Subcutaneous abdominal adipose tissue (tissue), 5 donors: ENCODE measurements around the gene AQP5.
"Not testable (repeated sequence)": the region's sequence is repeated elsewhere in the genome, so short reads cannot be mapped to it uniquely, and the experiment has no call there.

Experiments
- H3K27ac ChIP-seq: one replicate; pipeline ENCODE4 v1.7.0; 2013; ENCODE audit warnings: low read depth, mild to moderate bottlenecking, inconsistent platforms, low read length, moderate library complexity
- H3K27me3 ChIP-seq, 5 donors: one replicate each; pipeline ENCODE4 v1.7.0; 2013; ENCODE audit warnings: low read length in 5 of 5, inconsistent platforms in 1 of 5; ENCODE audit not compliant: control insufficient read depth in 5 of 5, insufficient read depth in 4 of 5
- H3K36me3 ChIP-seq, 5 donors: one replicate each; pipeline ENCODE4 v1.7.0; 2013; ENCODE audit warnings: low read length in 5 of 5; ENCODE audit not compliant: control insufficient read depth in 5 of 5, insufficient read depth in 5 of 5
- H3K4me1 ChIP-seq, 5 donors: one replicate each; pipeline ENCODE4 v1.7.0; 2013; ENCODE audit warnings: low read length in 5 of 5, mild to moderate bottlenecking in 3 of 5, moderate library complexity in 1 of 5; ENCODE audit not compliant: control insufficient read depth in 5 of 5, insufficient read depth in 5 of 5
- H3K4me3 ChIP-seq, 5 donors: one replicate each; pipeline ENCODE4 v1.7.0; 2013; ENCODE audit warnings: low read length in 5 of 5, low read depth in 1 of 5
- H3K9ac ChIP-seq, 5 donors: one replicate each; pipeline ENCODE4 v1.7.0; 2013; ENCODE audit warnings: low read length in 5 of 5, mild to moderate bottlenecking in 4 of 5, moderate library complexity in 3 of 5
- H3K9me3 ChIP-seq, 5 donors: one replicate each; pipeline ENCODE4 v1.7.0; 2013; ENCODE audit warnings: low read length in 5 of 5; ENCODE audit not compliant: control insufficient read depth in 5 of 5
- donor health status: healthy.
- donor health status: healthy.
- donor health status: healthy.
- donor health status: healthy.
- donor health status: healthy.

Gene AQP5

DNA sequence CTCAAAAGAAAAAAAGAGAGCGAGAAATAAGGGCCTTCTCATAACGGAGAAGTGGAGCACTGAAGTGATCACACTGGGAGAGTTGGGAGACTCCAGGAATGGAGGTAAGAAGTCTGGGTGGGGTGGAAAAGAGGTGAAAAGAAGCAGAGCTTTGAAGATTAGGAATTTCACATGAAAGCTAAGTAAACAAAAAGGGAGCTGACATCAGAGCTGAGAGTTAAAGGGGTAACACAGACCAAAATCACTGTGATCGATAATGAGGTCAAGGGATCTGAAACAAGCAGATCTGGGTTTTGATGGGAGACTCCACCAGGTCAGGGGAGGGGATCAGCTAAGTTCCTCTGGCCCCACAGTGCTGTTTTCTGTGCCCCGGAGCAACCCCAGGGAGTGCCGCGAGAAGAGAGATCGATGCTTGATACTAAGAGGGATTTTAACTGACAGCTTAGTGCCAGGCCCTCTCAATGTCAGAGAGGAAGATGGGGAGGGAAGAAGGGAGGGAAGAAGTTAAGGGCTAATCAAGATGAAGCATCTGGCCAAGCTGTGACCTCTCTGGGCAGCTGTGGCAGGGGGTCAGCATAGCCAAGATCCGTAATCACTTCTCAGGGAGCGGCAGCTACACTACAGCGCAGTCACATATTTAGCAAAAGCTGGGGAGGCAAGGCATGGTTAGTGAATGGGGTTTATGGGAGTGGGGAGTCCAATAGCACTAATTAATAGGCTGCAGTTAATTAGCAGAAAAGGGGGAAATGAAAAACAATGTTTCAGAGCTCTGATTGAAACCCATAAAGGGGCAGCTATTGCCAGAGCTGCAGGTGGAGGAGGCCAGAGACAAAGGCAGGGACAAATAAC is 19.1 kb downstream of the AQP5 start:
- no peak overlapping the region for H3K4me3 ChIP-seq
- no peak overlapping the region for H3K9ac ChIP-seq
- H3K27me3 ChIP-seq = peaks cover 0 to 9% (median 3%) of the 10 kb centered on the region in 5 donors
- no peak overlapping the region for H3K27ac ChIP-seq
- no peaks in the 10 kb centered on the region for H3K9me3 ChIP-seq
- H3K36me3 ChIP-seq = no peaks in the 10 kb centered on the region
- peaks cover 0 to 9% (median 2%) of the 10 kb centered on the region in 5 donors for H3K4me1 ChIP-seq

DNA sequence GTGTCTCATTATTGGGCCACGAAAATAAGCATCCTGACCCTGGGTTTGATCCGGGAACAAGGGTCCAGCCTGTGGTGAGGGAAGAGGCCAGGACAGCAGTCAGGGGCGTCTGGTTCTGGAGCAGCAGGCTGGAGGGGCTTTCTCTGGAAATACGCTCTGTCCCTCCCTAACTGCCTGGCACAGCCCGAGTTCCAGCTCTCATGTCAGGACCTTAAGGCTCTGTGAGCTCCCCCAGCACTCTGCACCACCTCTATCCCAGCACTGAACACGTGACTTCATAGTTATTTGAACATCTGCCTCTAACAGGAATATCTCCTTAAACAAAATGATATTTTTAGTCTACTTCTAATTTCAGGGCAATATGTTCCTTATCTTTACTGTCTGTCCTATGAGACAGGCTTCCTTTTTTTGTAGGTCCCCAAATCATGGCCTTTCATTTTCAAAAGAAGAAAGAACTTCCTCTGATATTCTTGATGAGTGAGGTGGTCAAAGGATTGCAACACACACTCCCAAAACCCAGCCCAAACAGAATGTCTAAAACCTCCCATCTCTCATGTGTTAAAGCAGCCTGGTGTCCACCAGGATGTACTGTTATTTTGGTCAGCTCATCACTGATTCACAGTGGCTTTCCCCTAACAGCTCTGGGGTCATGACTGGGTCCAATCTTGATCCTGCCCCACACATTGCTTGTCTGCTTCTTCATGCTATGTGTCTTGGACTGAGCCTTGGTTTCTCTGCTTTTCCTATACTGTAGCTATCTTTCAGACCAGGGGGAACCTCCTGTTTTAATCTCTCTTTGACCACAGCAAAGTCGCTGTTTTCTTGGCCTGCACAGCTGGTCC is 20.8 kb downstream of the AQP5 start:
- no peak overlapping the region for H3K27ac ChIP-seq
- H3K27me3 ChIP-seq = peaks cover 0 to 9% (median 0%) of the 10 kb centered on the region in 5 donors
- H3K4me3 ChIP-seq = no peak overlapping the region
- H3K9me3 ChIP-seq = no peaks in the 10 kb centered on the region
- H3K9ac ChIP-seq = no peak overlapping the region
- peaks cover 0 to 9% (median 2%) of the 10 kb centered on the region in 5 donors for H3K4me1 ChIP-seq
- H3K36me3 ChIP-seq = no peaks in the 10 kb centered on the region

DNA sequence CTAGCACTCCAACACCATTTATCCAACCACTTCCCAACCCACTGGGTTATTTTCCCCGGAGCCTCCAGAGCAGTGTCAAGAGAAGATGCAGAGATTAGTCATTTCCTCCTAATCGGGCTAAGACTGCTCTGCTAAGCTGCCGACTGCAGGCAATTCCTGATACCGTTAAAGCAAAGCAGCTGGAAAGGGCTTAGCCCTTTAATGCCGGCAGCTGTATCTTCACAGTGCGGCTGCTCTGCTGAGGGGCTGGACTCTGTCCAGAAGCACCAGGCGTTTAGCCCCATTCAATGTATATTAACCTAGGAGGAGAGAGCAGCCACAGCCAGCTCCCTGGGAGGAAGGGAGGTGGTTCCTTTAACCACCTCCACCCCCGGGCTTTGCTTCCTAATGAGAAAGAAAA is 22.2 kb downstream of the AQP5 start:
- Histone ChIP-seq H3K4me1 (peaks cover 0 to 6% (median 2%) of the 10 kb centered on the region in 5 donors), H3K27me3 (peaks cover 0 to 4% (median 0%) of the 10 kb centered on the region in 5 donors), H3K9ac (peak overlapping the region in 1 of 5 donors; percentile 28)

DNA sequence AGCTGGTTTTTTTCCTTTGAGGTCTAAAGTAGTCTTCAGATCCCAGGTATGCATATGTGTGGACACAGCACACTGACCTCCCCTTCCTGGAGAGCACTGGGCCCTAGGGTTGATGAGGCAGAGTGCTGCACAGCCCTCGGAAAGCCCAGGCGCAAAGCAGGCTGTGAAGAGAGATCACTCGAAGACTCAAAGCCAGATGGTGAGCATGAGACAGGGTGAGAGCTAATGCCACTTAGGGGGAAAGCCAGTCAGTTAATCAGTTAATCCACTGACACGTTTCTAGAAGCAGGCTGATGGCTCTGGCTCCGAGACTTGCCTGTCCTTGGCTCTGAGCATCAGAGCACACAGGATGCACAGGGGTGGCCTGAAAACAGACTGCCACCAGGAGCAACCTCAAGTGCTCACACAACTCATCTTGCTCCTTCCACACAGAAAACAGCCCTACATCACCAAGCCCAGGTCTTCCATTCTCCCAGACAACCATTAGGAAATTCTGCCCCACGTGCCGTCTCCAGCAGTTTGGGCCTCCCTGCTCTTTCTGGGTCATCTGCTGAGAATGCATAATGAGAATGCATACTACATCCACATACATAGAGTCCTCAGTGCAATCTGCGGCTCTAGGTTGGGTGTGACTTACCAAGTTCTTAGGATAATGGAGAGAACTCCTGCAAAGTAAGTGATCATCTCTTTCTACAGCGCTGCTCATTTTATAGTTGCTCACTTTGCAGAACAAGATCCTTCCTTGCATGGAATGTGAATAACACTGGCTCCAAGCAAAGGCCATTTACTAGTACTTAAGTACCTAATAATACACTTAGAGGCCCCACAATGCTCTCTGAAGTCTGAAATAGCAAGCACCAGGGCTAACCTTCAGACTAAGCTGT is 23.0 kb downstream of the AQP5 start:
- Histone ChIP-seq H3K4me3 (no peak overlapping the region), H3K9me3 (no peaks in the 10 kb centered on the region), H3K36me3 (peaks cover 0 to 3% (median 0%) of the 10 kb centered on the region in 5 donors), H3K27me3 (peaks cover 0 to 4% (median 0%) of the 10 kb centered on the region in 5 donors), H3K4me1 (peaks cover 0 to 6% (median 2%) of the 10 kb centered on the region in 5 donors), H3K9ac (no peak overlapping the region), H3K27ac (no peak overlapping the region)

More for the DNA sequence above, 22.2 kb downstream of the AQP5 start:
- Histone ChIP-seq H3K9me3 (no peaks in the 10 kb centered on the region), H3K4me3 (no peak overlapping the region), H3K27ac (no peak overlapping the region), H3K36me3 (peaks cover 0 to 3% (median 0%) of the 10 kb centered on the region in 5 donors)

DNA sequence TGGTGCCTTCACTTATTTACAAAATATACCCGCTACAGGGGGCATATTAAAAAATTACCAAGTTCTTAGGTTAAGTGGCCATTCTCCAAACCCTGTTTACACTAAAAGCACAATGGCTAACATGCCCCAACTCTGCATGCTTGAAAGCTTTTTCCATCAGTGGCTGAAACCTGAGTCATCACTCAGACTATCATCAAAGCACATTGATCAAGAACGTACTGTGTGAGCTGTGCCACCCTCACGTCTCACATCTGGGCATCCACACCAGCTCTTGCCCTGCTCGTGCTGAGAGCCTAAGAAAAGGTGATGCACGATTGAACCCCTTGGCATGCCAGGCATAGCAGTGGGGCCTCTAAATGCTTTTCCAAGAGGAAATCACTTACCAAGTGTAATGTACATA is 24.3 kb downstream of the AQP5 start:
- Histone ChIP-seq H3K36me3 (peaks cover 0 to 3% (median 2%) of the 10 kb centered on the region in 5 donors), H3K9me3 (no peaks in the 10 kb centered on the region), H3K4me1 (peaks cover 0 to 6% (median 2%) of the 10 kb centered on the region in 5 donors), H3K9ac (no peak overlapping the region), H3K4me3 (no peak overlapping the region), H3K27ac (no peak overlapping the region), H3K27me3 (peaks cover 0 to 4% (median 0%) of the 10 kb centered on the region in 5 donors)

DNA sequence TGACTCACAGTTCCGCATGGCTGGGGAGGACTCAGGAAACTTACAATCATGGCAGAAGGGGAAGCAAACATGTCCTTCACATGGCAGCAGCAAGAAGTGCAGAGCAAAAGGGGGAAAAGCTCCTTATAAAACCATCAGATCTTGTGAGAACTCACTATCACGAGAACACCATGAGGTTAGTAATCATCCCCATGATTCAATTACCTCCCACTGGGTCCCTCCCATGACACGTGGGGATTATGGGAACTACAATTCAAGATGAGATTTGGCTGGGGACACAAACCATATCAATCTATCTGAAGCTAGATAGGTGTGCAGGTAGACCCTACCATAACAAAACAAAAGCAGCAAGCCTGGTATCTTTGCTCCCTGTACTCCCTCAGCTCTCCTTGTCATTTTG is 24.8 kb downstream of the AQP5 start:
- H3K9ac ChIP-seq, H3K36me3 ChIP-seq, H3K27me3 ChIP-seq, H3K27ac ChIP-seq, H3K4me1 ChIP-seq, H3K9me3 ChIP-seq, H3K4me3 ChIP-seq: not testable (repeated sequence)

DNA sequence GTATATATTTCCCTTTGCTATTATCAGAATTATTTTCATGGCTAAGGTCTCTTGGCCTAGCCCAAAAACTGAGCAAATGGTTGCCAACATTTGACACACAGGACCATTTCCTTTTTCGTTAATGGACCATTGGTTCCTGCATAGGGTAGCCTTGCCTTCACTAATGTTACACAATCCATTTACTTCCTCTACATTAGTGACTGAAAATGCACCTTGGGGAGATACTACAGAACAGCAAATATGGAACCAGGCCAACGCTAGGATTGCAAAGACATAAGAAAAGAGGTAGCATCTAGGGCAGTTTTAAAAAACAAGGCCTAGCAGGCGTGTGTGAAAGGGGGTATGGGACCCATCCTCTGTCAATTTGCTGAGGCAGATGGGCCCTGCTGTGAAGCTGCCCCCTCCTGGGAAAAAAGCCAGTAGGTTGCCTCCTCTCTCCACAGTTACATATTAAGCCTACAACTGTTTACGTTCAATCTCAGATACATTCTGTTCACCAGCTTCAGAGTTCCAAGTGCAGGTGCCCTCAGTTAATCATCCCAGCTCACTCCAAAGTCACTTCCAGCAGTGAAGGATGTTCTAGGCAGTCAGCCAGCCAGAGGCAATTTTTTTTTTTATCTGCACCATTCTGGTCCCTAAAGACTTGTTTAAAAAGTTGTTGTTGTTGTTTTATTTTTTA is 26.1 kb downstream of the AQP5 start:
- Histone ChIP-seq H3K27me3 (peaks cover 0 to 4% (median 0%) of the 10 kb centered on the region in 5 donors), H3K27ac (no peak overlapping the region), H3K4me1 (peaks cover 0 to 6% (median 2%) of the 10 kb centered on the region in 5 donors), H3K9ac (no peak overlapping the region), H3K4me3 (no peak overlapping the region), H3K9me3 (no peaks in the 10 kb centered on the region), H3K36me3 (peaks cover 4 to 14% (median 4%) of the 10 kb centered on the region in 5 donors)

DNA sequence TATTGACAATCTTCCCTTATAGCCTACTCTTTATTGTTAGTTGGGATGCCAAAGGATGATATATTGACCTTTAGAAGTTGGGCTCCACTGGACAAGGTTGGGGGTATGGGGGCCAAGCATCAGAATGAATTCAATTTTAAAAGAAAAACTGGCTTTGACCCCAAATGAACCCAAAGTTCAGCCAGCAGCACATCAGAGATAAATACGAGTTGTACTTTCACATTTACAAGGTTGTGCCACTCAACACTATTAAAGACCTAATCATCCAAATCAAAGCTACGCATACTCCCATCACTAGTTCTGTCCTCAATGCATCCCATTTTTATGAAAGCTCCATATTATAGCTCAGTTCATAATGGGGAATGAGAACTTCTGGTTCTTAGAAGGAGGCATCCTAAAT is 27.7 kb downstream of the AQP5 start:
- H3K36me3 ChIP-seq = peaks cover 4 to 27% (median 6%) of the 10 kb centered on the region in 5 donors

DNA sequence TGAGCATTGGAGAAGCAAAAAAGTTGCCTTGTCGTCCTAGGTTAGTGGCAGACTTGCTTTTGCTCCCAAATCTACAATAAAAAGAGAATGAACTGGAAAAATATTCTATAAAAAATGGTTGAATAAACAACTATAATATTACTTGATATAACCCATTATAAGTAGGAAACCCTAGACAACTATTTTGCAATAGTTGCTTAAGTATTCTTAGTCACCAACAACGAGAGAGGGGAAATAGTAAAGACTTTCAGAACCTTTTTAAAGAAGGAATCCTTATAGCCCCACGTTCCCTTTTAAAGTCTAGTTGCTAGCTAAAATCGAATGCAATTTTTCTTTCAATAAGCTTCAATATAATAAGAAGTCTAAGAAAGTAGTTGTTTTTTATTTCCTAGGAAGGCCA is 28.6 kb downstream of the AQP5 start:
- H3K27ac ChIP-seq = no peak overlapping the region
- H3K4me3 ChIP-seq = no peak overlapping the region
- H3K9ac ChIP-seq = no peak overlapping the region
- H3K36me3 ChIP-seq = peaks cover 4 to 28% (median 6%) of the 10 kb centered on the region in 5 donors
- H3K9me3 ChIP-seq = no peaks in the 10 kb centered on the region
- no peaks in the 10 kb centered on the region for H3K27me3 ChIP-seq
- no peaks in the 10 kb centered on the region for H3K4me1 ChIP-seq

More for the DNA sequence above, 27.7 kb downstream of the AQP5 start:
- H3K27ac ChIP-seq, H3K4me1 ChIP-seq, H3K4me3 ChIP-seq, H3K27me3 ChIP-seq, H3K9me3 ChIP-seq, H3K9ac ChIP-seq: not testable (repeated sequence)
